Large intestine (tissue), 3 donors: ENCODE measurements around the gene F2. TPM values are rescaled to one million over a fixed set of nuclear protein-coding genes. Genes with fewer than 3 reads are reported as not detected.
"Not testable (repeated sequence)": the region's sequence is repeated elsewhere in the genome, so short reads cannot be mapped to it uniquely, and the experiment has no call there.

ENCODE experiments used
- DNase-seq, 2 donors: peaks; one replicate each; pipeline versions ENCODE4 v3.0.0 to v3.0.0-alpha.2; 2013
- H3K27ac ChIP-seq: one replicate; pipeline ENCODE4 v1.5.1; 2013; ENCODE audit warnings: low read length
- H3K27me3 ChIP-seq: 2 replicates; pipeline ENCODE4 v1.6.1; 2013; ENCODE audit warnings: low read length; ENCODE audit not compliant: control insufficient read depth, insufficient read depth
- H3K36me3 ChIP-seq: 2 replicates; pipeline ENCODE4 v1.6.1; 2013; ENCODE audit warnings: low read length; ENCODE audit not compliant: control insufficient read depth, insufficient read depth
- H3K4me1 ChIP-seq: one replicate; pipeline ENCODE4 v1.6.1; 2013; ENCODE audit warnings: low read length; ENCODE audit not compliant: control insufficient read depth, insufficient read depth
- H3K4me3 ChIP-seq: one replicate; pipeline ENCODE4 v1.5.1; 2013; ENCODE audit warnings: low read length
- H3K9me3 ChIP-seq: one replicate; pipeline ENCODE4 v1.6.1; 2013; ENCODE audit warnings: mild to moderate bottlenecking, low read depth, low read length, moderate library complexity; ENCODE audit not compliant: control insufficient read depth
- WGBS: methylation state at CpG from one replicate; pipeline ENCODE4 v1.1.5; 2013; ENCODE audit warnings: low lambda C conversion rate; ENCODE audit not compliant: insufficient coverage; 5-methylcytosine and 5-hydroxymethylcytosine counted together
- polyA plus RNA-seq: library from polyadenylated mRNA; unstranded; fragments of 120-200 nt; gene quantifications from one replicate; pipeline ENCODE4 v1.2.1, GENCODE V29; 2013

The F2 gene
- polyA plus RNA-seq, 1 donor, result 0.28 TPM

DNA sequence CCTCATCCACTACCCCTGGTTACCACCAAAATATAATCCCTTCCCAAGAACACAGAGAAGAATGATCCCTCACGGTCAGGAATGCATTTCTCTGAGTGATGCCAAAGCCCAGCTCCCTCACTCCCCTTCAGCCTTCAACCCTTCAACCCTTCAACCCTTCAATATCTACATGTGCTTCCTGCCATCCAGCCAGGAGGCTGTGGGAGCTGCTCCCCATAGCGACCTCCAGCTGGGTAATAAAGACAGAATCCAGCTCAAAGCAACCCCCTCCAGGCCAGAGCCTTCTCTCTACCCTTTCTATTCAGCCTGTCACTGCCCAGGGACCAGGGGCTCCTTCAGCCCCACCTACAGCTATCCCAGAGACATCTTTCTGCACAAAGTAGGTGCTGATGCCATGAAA, 21.3 kb upstream of the F2 start:
- Histone ChIP-seq H3K36me3 (peaks cover 47% of the 10 kb centered on the region), H3K4me1 (peaks cover 23% of the 10 kb centered on the region), H3K4me3 (no peak overlapping the region), H3K27ac (peak overlapping the region; percentile 7), H3K27me3 (no peaks in the 10 kb centered on the region), H3K9me3 (no peaks in the 10 kb centered on the region)
- no peak for DNase-seq
- no CpG with 5 or more reads among the region's 2 CpGs for WGBS

DNA sequence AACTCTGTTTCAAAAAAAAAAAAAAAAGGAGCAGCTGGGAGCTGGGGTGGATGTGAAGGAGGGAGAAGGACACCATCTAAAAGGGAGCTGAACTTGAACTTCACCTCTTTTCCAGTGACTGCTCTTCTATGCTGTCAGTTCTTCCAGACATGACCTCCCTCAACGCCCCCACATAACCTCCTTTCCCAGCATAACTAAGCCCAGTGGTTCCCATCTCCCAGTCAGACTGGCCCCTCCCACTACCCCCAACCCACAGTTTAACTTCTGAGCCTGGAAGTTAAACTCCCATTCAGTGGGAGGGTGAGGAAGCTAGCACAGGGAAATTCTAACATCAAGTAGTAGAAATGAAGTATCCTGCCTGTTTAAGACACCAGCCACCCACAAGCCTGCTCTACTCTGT, 20.4 kb upstream of the F2 start:
- H3K4me3 ChIP-seq, result no peak overlapping the region

DNA sequence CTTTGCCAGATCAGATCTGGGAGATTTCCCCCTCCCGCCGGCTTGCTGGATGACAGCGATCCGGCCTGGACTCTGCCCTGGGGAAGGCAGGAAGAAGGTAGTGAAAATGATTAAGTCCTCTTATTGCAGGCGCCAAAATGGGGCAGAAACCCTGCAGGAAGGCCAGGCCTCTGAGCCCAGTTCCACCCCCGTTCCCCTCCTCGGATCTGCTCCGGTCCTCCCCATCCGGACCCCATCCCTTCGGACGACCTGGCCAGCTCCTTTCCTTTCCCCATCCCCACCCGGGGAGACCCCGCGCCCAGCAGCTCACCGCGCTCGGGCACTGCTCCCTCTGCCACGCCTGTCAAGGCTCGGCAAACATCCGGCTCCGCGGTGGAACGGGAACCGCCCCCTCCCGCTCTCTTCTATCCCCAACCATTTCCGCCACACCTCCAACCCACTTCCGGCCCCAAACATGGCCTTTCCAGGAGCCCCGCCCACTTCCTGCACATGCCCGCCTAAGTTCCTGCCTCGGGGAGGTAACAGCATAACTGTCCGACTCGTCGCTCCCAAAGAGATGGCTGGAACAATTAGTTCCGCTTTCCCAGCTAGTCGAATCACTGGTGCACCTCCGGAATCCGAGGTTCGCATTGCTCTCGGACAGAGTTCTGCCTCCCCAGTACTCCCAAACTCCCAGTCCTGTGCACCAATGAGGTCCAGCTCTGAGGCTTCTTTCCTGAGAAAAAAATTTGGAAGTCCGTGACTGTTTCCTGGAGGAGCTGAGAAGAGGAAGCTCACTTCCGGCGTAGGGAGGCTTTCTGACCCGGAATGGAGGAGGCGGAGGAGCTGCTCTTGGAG, 18.6 kb upstream of the F2 start, which contains the start of the genes ARHGAP1 and ZNF408:
ARHGAP1 (minus strand) TSS at position 379 of the 837 bp plus-strand sequence. CDS start 4,512 bp downstream, outside the sequence.
ZNF408 (plus strand) TSS at position 791 of the 837 bp plus-strand sequence; CDS start at position 808, 17 bp downstream.
- WGBS, result no CpG with 5 or more reads among the region's 44 CpGs
- no peaks in the 10 kb centered on the region for H3K9me3 ChIP-seq
- H3K27ac ChIP-seq, result peak within 1 kb of the TSS; percentile 97
- peak within 1 kb of the TSS; percentile 93 for H3K4me3 ChIP-seq
- peaks cover 23% of the 10 kb centered on the region for H3K4me1 ChIP-seq
- H3K36me3 ChIP-seq, result peaks cover 48% of the 10 kb centered on the region
- H3K27me3 ChIP-seq, result no peaks in the 10 kb centered on the region
- peak; percentile 98 to 99 for DNase-seq

More for the DNA sequence above, 20.4 kb upstream of the F2 start:
- Histone ChIP-seq H3K4me1 (peaks cover 23% of the 10 kb centered on the region), H3K27ac (no peak overlapping the region), H3K9me3 (no peaks in the 10 kb centered on the region), H3K27me3 (no peaks in the 10 kb centered on the region), H3K36me3 (peaks cover 49% of the 10 kb centered on the region)
- 86% methylated on average over 1 of the region's 1 CpG for WGBS
- no peak for DNase-seq

DNA sequence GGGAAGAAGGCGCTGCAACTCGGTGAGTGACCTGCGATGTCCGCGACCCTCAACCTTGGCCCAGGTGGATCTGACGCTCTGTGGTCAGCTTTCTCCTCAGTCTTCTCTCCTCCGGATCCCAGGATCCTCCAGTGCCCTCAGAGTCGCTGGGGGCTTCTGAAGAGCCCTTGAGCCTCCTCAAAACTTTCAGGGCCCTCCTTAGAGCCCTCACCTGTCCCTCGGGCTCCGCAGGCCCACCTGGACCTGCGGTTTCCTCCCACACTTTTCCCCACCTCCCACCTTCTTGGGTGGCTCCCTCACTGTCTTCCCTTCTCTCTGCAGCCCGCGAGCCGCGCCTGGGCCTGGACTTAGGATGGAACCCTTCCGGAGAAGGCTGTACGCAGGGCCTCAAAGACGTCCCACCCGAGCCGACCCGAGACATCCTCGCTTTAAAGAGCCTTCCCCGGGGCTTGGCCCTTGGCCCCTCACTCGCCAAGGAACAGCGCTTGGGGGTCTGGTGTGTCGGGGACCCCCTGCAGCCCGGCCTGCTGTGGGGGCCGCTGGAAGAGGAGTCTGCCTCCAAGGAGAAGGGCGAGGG, 17.8 kb upstream of the F2 start:
- no CpG with 5 or more reads among the region's 29 CpGs for WGBS
- H3K36me3 ChIP-seq, result peaks cover 48% of the 10 kb centered on the region
- H3K9me3 ChIP-seq, result no peaks in the 10 kb centered on the region
- no peaks in the 10 kb centered on the region for H3K27me3 ChIP-seq
- peak overlapping the region; percentile 93 for H3K4me3 ChIP-seq
- no peak for DNase-seq
- peak overlapping the region; percentile 97 for H3K27ac ChIP-seq
- peaks cover 23% of the 10 kb centered on the region for H3K4me1 ChIP-seq

DNA sequence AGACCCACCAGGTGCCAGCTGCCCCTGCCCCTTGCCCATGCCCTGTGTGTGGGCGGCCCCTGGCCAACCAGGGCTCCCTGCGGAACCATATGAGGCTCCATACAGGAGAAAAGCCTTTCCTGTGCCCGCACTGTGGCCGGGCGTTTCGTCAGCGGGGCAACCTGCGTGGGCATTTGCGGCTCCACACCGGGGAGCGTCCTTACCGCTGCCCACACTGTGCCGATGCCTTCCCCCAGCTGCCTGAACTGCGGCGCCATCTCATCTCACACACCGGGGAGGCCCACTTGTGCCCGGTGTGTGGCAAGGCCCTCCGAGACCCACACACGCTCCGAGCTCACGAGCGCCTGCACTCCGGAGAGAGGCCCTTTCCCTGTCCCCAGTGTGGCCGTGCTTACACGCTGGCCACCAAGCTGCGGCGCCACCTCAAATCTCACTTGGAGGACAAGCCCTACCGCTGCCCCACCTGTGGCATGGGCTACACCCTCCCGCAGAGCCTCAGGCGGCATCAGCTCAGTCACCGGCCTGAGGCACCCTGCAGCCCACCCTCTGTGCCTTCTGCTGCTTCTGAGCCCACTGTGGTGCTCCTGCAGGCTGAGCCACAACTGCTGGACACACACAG, 13.8 kb upstream of the F2 start:
- DNase-seq, result no peak
- H3K27me3 ChIP-seq, result no peaks in the 10 kb centered on the region
- no peak overlapping the region for H3K27ac ChIP-seq
- H3K4me3 ChIP-seq, result no peak overlapping the region
- peaks cover 4% of the 10 kb centered on the region for H3K4me1 ChIP-seq
- peaks cover 48% of the 10 kb centered on the region for H3K36me3 ChIP-seq
- WGBS, result no CpG with 5 or more reads among the region's 31 CpGs
- no peaks in the 10 kb centered on the region for H3K9me3 ChIP-seq

DNA sequence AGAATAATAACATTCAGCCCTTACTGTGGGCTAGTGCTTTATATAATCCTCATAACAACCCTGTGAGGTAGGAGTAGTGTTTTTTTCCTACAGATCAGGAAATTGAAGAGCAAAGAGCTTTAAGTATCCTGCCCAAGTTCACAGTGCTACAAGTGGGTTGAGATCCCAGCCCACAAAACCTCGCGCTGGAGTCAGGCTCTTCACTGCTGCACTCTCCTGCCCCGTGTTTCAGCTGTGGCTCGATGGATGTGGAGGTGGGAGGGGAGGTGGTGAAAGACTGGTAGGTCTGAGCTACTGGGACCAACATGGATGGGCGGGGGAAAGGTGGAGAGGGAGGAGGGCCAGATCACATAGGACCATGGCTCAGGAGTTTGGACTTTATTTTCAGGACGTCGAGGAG, 12.1 kb upstream of the F2 start:
- Histone ChIP-seq H3K27me3 (no peaks in the 10 kb centered on the region), H3K4me1 (peaks cover under 1% of the 10 kb centered on the region), H3K4me3 (no peak overlapping the region), H3K9me3 (no peaks in the 10 kb centered on the region), H3K27ac (no peak overlapping the region), H3K36me3 (peaks cover 48% of the 10 kb centered on the region)
- DNase-seq, result no peak
- WGBS, result 80% methylated on average over 2 of the region's 7 CpGs

DNA sequence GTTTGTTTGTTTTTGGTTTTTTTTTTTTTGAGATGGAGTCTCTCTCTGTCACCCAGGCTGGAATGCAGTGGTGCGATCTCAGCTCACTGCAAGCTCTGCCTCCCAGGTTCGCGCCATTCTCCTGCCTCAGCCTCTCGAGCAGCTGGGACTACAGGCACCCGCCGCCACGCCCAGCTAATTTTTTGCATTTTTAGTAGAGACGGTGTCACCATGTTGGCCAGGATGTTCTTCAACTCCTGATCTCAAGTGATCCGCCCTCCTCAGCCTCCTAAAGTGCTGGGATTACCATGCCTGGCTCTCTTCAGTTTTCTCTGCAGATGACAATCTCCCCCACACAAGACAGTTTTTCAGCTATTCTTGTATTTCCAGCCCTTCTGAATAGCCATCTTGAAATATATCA, 9.7 kb upstream of the F2 start:
- not testable (repeated sequence) for H3K9me3 ChIP-seq, H3K4me3 ChIP-seq, H3K27me3 ChIP-seq, H3K4me1 ChIP-seq, H3K27ac ChIP-seq, DNase-seq
- 100% methylated on average over 1 of the region's 9 CpGs for WGBS
- peaks cover 28% of the 10 kb centered on the region for H3K36me3 ChIP-seq

DNA sequence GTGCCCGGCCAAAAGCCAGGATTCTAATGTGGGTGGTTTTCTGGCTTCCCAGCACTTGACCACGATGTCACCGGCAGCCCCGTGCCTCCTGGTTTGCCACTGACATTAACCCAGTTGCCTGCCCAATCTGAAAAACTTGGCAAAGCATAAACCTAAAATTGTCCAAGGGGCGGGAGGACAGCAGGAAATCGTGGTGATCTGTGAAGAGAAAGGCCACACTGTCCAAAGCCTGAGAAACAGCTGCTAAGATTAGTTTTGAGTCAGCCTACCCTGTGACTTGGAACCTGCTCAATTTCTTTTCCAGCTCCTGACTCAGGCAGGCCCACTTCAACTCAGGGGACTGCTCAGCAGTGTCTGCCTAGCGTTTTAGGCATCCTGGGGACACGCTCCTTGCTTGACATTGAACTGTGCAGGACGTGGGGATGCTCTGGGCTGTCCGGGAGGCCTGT, 8.2 kb upstream of the F2 start:
- Histone ChIP-seq H3K4me3 (no peak overlapping the region), H3K27ac (no peak overlapping the region), H3K36me3 (peaks cover 13% of the 10 kb centered on the region), H3K27me3 (no peaks in the 10 kb centered on the region), H3K9me3 (no peaks in the 10 kb centered on the region), H3K4me1 (no peaks in the 10 kb centered on the region)
- DNase-seq, result no peak
- WGBS, result no CpG with 5 or more reads among the region's 10 CpGs

DNA sequence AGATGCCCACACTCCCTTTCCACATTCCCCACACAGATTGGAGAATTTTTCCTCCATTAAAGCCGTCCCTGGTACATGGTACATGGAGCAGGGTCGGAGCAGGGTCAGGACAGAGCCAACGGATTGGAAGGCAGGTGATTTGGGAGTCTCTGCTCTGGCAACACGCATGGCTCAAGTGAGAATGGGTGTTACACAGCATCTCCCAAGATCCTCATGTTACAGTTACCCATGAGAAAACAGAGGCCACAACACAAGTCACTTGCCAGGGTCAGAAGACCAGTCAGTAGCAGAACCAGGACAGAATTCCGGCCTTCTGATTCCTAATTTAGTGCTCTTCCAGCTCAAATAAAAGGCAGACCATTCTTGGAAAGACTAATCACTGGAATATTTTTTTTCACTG, 7.7 kb upstream of the F2 start:
- no peak for DNase-seq
- Histone ChIP-seq H3K4me1 (no peaks in the 10 kb centered on the region), H3K9me3 (no peaks in the 10 kb centered on the region), H3K27ac (no peak overlapping the region), H3K36me3 (peaks cover 11% of the 10 kb centered on the region), H3K27me3 (no peaks in the 10 kb centered on the region), H3K4me3 (no peak overlapping the region)
- WGBS, result no CpG with 5 or more reads among the region's 5 CpGs

DNA sequence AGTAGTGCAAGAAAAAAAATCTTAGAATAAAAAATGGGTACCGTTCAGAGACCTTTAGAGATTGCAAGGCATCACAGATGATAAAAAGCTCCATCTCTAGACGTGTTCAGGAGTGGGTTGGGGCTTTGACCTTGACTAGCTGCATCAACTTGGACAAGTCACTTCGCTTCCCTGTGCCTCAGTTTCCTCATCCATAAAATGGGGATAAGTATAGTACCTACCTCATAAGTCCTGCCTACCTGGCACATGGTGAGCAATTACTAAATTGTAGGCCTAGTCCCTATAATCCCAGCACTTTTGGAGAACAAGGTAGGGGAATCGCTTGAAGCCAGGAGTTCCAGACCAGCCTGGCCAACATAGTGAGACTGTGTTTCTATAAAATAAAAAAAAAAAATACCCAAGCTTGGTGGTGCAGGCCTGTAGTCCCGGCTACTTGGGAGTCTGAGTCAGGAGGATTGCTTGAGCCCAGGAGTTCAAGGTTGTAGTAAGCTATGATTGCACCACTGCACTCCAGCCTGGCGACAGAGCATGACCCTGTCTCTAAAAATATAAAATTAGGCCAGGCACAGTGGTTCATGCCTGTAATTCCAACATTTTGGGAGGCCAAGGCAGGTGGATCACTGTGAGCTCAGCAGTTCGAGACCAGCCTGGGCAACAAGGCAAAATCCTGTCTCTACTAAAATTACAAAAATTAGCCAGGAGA, 6.0 kb upstream of the F2 start:
- DNase-seq, result no peak
- H3K4me1 ChIP-seq, result peaks cover 4% of the 10 kb centered on the region
- no peaks in the 10 kb centered on the region for H3K27me3 ChIP-seq
- no peak overlapping the region for H3K4me3 ChIP-seq
- no peak overlapping the region for H3K27ac ChIP-seq
- no peaks in the 10 kb centered on the region for H3K9me3 ChIP-seq
- no peaks in the 10 kb centered on the region for H3K36me3 ChIP-seq
- WGBS, result 100% methylated on average over 1 of the region's 7 CpGs
